ENCODE measurements around the gene ITGA5.

The ITGA5 gene

DNA sequence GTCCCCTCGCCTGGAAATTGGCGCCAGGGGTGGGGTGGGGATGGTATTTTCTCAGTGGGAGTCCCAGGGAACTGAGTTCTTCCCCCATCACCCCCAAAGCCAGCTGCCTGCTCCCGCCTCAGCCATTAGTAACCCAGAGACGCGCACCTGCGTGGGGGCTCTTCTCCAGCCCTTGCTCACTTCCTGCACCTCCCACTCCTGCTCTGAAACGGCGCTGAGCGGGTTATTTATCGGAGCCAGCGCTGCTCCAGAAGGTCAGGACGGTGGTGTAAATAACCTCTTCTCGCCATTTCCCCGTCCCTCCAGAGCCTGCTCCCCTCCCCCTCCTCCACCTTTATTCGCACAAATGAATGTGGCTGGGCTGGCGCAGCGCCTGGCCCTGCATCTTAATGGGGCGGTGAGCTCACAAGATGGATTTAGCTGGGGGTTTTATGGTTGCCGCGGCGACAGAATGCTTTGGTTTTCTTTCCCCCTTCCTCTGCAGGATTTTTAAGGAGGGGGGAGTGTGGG, 67.0 kb downstream of the ITGA5 start:
- no peak for DNase-seq (ENCODE audit: low spot score)

DNA sequence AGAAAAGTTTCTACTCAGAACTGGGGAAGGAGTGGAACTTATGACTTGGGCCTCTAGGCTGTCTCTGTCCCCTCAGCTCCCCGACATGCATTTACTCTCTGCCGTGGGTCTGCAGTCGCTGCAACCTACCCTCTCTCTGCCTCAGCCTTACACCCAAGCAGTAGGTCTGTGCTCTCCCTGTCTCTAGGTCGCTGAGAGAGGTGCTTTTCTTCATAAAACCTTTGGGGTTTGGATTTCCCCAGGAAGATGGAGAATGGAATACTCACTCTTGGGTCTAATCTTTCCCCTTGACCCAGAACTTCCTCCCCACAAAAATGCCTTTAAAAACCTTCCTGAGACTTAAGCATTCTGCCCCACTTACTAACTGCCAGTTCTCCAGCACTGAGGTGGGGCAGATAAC, 67.7 kb downstream of the ITGA5 start:
- DNase-seq (ENCODE audit: low spot score), result no peak

DNA sequence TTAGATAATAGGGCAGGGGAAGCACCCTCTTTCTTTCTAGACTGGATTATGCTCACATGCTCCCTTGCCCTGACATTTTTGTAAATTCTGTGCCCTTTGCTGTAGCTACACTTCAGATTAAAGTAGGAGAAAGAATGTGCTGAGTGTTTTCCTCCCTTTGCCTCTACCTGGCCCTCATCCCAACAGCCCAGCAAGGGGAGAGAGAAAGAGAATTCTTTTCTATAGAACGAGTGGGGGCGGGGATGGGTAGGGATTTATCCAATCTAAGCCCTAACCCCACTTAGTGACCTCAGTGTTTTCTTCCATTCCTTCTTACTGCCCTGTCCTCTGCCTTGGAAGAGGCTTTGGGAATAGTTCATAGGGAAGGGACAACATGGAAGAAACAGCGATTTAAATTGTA, 68.3 kb downstream of the ITGA5 start:
- no peak for DNase-seq (ENCODE audit: low spot score)

DNA sequence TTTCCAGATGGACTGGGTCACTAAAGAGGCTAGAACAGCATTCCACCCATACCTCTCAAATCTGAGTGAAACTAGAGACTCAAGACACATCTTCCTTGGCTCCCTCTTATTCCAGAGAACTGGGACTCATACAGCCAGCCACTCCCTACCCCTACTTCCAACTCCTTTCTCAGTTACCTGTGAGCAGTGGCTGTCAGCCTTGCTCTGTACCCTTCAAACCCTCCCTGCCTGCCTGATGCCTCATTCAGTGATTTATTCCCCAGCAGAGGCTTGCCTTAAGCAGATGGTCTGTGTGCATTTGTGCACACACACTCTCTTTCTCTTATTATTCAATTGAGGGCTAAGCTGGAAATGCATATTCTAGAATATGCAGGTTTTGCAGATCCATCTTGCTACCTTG, 69.4 kb downstream of the ITGA5 start:
- DNase-seq (ENCODE audit: low spot score), result no peak

DNA sequence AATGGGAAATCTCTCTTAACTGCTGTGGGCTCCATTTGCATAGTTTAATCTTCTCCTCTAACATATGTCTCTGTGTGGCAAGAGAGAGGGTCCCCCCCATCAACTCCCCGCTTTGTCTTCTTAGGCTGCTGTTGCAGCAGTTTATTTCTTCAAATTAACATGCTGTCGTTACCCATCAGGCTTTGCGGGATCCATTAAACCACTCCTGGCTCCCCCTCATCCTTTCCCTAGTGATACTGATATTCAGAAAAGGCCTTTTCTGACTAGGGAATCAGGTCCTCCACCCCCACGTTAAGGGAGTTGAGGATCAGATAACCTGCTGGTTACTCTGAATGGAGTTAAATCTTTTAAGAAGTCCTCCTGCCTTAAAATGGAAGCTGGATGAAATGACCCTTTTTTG, 70.0 kb downstream of the ITGA5 start:
- DNase-seq (ENCODE audit: low spot score), result no peak
